Brain microvascular endothelial cell (primary cell): ENCODE data around the gene EHBP1.
A peak's percentile ranks its signal among the peaks of the same experiment; 100 is the strongest.

Experiments used
- DNase-seq: peaks from one replicate; pipeline ENCODE4 v3.0.0-alpha.2; 2020
- H3K27ac ChIP-seq: fragments of 250-450 bp; sonication (Bioruptor Pico); 2 replicates; pipeline ENCODE4 v1.5.1; 2020; ENCODE audit warnings: mild to moderate bottlenecking, moderate library complexity
- H3K27me3 ChIP-seq: fragments of 250-450 bp; sonication (Bioruptor Pico); replicated peaks from 2 replicates; pipeline ENCODE4 v1.5.1; 2020; ENCODE audit warnings: mild to moderate bottlenecking
- H3K36me3 ChIP-seq: fragments of 250-450 bp; sonication (Bioruptor Pico); replicated peaks from 2 replicates; pipeline ENCODE4 v1.5.1; 2020; ENCODE audit warnings: mild to moderate bottlenecking
- H3K4me3 ChIP-seq: 2 replicates; pipeline ENCODE4 v1.5.1; 2011; ENCODE audit warnings: low read depth, mild to moderate bottlenecking, control low read depth, low read length, moderate library complexity
- in situ Hi-C: cut with HindIII; loops from 2 replicates; pipeline ENCODE4 v1.10.0; 2017; ENCODE audit warnings: low sequenced_read_pairs, low pct_ligation_motif_present
- TF ChIP-seq, protein P1 (sequence below): IDR thresholded peaks from 2 replicates; pipeline ENCODE4 v1.5.1; 2011; ENCODE audit warnings: low read depth, mild to moderate bottlenecking, moderate library complexity, low read length, control low read depth, inconsistent platforms; ENCODE audit errors: missing control alignments

Gene EHBP1

DNA sequence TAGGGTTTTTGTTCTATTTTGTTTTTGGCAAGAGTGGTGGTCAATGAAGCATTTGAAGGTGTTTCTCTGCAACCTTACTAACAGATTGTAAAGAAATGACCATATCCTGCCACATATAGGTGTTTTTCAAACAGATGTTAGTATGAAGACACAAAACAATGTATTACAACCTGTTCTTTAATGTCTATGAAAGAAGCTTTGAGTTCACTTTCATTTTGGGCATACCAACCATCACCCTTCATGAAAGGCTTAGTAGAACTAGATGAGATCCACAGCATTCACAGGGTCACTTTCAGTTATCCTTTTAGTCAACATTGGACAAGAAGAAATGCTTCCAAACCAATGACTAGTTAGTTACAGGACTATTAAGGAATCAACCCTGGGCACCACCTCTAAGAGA lies 95.1 kb downstream of the EHBP1 start:
- DNase-seq, result no peak
- in situ Hi-C loops, result no loop called here
- no peaks in the 10 kb centered on the region for H3K36me3 ChIP-seq
- no peaks in the 10 kb centered on the region for H3K27me3 ChIP-seq
- H3K27ac ChIP-seq, result no peak overlapping the region
- no peak overlapping the region for H3K4me3 ChIP-seq
- TF ChIP-seq, protein P1, sequence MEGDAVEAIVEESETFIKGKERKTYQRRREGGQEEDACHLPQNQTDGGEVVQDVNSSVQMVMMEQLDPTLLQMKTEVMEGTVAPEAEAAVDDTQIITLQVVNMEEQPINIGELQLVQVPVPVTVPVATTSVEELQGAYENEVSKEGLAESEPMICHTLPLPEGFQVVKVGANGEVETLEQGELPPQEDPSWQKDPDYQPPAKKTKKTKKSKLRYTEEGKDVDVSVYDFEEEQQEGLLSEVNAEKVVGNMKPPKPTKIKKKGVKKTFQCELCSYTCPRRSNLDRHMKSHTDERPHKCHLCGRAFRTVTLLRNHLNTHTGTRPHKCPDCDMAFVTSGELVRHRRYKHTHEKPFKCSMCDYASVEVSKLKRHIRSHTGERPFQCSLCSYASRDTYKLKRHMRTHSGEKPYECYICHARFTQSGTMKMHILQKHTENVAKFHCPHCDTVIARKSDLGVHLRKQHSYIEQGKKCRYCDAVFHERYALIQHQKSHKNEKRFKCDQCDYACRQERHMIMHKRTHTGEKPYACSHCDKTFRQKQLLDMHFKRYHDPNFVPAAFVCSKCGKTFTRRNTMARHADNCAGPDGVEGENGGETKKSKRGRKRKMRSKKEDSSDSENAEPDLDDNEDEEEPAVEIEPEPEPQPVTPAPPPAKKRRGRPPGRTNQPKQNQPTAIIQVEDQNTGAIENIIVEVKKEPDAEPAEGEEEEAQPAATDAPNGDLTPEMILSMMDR, result no peak

DNA sequence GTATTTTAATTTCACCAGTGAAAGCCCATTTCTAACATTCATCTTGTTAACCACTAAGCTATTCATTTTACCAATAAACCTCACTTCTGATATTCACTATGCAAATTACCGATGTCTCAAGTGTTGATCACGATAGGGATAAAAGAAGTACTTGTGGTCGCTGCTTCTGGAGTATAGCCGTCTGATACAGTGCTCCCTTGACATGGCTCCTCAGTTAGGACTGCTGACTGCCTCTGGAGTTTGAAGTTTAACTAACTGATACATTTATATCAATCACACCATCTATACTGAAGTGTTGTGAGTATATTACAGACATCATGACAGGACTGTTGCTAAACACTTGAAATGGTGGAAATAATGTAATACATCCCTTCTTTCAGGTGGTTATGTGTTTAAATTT lies 95.6 kb downstream of the EHBP1 start:
- no peak overlapping the region for H3K27ac ChIP-seq
- in situ Hi-C loops, result no loop called here
- no peak overlapping the region for H3K4me3 ChIP-seq
- TF ChIP-seq, protein P1, result no peak
- no peak for DNase-seq
- no peaks in the 10 kb centered on the region for H3K27me3 ChIP-seq
- H3K36me3 ChIP-seq, result no peaks in the 10 kb centered on the region

DNA sequence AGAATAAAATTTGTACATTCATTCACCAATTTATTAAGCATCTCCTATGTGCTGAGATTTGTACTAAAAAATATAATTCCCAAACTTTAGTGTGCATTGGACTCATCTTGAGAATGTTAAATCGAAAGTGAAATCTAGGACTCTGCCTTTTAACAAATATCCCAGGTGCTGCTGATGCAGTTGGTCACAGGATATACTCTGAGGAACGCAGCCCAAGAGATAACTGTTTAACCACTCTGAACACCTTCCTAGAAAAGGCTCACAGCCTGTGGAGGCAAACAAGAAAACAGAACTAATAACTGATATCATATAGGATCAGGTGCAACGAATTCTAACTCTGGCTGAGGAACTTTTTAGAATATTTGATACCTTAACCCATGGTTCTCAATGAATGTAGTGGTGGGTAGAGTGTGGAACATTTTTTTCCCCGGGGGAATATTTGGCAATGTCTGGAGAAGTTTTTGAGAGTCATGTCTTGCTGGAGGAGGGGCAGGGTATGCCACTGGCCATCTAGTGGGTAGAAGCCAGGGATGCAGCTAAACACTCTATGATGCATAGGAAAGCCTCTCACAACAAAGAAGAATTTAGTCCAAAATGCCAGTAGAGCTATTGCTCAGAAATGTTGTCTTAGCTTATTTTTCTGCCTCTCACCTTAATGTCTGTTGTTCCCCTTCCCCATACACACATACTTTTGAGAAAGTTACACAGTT lies 96.5 kb downstream of the EHBP1 start:
- TF ChIP-seq, protein P1, result peak; percentile 53
- H3K36me3 ChIP-seq, result no peaks in the 10 kb centered on the region
- H3K27me3 ChIP-seq, result no peaks in the 10 kb centered on the region
- no peak overlapping the region for H3K27ac ChIP-seq
- DNase-seq, result no peak
- in situ Hi-C loops, result no loop called here
- no peak overlapping the region for H3K4me3 ChIP-seq

DNA sequence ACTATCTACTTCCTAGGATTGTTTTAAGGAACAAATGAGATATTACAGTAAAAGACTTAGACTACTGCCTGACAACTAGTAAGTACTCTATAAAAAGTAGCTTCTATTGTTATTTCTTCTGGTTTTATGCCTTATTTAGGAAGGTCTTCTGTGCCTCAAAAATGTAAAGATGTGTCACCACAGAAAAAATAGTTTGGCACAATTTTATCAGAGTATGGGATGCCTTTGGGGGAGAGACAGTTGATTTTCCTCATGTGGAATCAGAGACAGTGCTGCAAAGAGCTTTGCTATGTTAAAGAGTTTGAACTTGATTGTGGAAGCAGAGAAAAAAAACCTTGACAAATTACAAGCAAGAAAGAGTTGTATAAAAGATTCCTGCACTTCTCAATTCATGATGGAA lies 98.4 kb downstream of the EHBP1 start:
- DNase-seq, result no peak
- Histone ChIP-seq H3K36me3 (no peaks in the 10 kb centered on the region), H3K27ac (no peak overlapping the region), H3K27me3 (no peaks in the 10 kb centered on the region), H3K4me3 (no peak overlapping the region)
- in situ Hi-C loops, result no loop called here
- TF ChIP-seq, protein P1, result no peak

DNA sequence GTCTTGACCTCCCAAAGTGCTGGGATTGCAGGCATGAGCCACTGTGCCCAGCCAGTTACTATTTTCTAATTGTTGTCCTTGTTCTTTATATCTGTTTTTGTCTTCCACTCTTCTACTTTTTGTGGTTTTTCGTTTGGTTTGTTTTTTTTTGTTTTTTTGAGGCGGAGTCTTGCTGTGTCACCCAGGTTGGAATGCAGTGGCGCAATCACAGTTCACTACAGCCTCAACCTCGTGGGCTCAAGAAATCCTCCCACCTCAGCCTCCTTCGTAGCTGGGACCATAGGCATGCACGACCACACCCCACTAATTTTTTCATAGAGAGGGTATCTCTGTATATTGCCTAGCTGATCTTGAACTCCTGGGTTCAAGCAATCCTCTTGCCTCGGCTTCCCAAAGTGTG lies 100.7 kb downstream of the EHBP1 start:
- Histone ChIP-seq H3K27me3 (no peaks in the 10 kb centered on the region), H3K36me3 (no peaks in the 10 kb centered on the region), H3K27ac (no peak overlapping the region), H3K4me3 (no peak overlapping the region)
- in situ Hi-C loops, result no loop called here
- DNase-seq, result no peak
- TF ChIP-seq, protein P1, result no peak

DNA sequence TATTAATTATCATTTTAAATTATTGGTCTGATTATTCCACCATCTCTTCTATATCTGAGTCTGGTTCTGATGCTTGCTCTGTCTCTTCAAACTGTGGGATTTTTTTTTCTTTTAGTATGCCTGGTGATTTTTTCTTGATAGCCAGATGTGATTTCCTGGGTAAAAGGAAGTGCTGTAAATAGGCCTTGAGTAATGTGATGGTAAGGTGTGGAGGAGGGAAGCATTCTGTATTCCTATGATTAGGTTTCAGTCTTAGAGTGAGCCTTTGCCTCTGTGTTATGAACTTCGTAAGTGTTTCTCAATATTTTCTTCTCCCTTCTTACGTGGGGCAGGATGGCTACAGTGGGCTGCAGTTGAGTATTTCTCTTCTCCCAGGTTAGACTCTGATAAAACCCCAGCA lies 103.0 kb downstream of the EHBP1 start:
- Histone ChIP-seq H3K4me3 (no peak overlapping the region), H3K27me3 (no peaks in the 10 kb centered on the region), H3K27ac (no peak overlapping the region), H3K36me3 (no peaks in the 10 kb centered on the region)
- no peak for DNase-seq
- in situ Hi-C loops, result no loop called here
- TF ChIP-seq, protein P1, result no peak
